Stimulated activated CD8-positive, alpha-beta memory T cell treated with anti-CD3 and anti-CD28 coated beads, Interleukin-2, amount 100 ng/mL, for 48 hours (primary cell): ENCODE results near the gene LRFN4.

Source experiments
- DNase-seq, 2 donors: peaks; one replicate each; pipeline ENCODE4 v3.0.0-alpha.2; 2020; ENCODE audit warnings: low read depth in 2 of 2

The LRFN4 gene

DNA sequence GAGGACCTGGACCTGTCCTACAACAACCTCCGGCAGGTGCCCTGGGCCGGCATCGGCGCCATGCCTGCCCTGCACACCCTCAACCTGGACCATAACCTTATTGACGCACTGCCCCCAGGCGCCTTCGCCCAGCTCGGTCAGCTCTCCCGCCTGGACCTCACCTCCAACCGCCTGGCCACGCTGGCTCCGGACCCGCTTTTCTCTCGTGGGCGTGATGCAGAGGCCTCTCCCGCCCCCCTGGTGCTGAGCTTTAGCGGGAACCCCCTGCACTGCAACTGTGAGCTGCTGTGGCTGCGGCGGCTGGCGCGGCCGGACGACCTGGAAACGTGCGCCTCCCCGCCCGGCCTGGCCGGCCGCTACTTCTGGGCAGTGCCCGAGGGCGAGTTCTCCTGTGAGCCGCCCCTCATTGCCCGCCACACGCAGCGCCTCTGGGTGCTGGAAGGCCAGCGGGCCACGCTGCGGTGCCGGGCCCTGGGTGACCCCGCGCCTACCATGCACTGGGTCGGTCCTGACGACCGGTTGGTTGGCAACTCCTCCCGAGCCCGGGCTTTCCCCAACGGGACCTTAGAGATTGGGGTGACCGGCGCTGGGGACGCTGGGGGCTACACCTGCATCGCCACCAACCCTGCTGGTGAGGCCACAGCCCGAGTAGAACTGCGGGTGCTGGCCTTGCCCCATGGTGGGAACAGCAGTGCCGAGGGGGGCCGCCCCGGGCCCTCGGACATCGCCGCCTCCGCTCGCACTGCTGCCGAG is 1.5 kb downstream of the LRFN4 start:
- no peak for DNase-seq

DNA sequence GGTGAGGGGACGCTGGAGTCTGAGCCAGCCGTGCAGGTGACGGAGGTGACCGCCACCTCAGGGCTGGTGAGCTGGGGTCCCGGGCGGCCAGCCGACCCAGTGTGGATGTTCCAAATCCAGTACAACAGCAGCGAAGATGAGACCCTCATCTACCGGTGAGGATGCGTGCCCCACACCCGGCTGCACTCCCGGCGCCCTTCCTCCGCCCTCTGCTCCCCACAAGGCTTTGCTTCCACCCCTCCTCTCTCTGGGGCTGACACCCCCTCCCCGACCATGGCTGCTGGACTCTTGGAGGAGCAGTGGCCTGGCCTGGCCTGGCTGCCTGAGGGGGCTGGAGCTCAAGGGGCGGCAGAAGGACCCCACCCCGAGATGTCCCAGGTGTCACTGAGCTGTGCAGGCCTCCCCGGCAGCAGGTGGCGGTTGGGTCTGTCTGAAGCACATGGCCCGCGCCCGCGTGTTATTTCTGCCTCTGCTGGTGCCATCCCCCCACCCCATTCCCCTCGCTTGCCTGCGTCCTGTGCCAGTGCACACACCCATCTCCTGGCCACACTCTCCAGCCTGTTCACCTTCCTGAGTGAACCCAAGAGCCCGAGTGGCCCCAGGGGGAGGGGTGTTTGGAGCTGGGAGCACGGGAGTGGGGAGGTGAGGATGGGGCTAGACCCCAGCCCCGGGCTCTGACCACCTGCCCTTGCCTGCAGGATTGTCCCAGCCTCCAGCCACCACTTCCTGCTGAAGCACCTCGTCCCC is 2.2 kb downstream of the LRFN4 start:
- DNase-seq: no peak

DNA sequence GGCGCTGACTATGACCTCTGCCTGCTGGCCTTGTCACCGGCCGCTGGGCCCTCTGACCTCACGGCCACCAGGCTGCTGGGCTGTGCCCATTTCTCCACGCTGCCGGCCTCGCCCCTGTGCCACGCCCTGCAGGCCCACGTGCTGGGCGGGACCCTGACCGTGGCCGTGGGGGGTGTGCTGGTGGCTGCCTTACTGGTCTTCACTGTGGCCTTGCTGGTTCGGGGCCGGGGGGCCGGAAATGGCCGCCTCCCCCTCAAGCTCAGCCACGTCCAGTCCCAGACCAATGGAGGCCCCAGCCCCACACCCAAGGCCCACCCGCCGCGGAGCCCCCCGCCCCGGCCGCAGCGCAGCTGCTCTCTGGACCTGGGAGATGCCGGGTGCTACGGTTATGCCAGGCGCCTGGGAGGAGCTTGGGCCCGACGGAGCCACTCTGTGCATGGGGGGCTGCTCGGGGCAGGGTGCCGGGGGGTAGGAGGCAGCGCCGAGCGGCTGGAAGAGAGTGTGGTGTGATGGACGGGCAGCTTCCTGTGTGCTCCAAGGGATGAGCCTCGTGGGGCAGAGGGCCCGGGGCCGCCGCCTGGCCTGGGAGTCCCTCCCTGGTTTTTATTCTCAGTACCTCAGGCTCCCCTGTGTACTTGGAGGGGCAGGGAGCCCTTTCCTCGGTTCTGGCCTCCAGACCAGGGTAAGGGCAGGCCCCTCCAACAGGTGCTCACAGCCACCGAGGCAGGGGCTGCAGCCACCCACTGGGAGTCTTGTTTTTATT is 3.0 kb downstream of the LRFN4 start:
- no peak for DNase-seq

DNA sequence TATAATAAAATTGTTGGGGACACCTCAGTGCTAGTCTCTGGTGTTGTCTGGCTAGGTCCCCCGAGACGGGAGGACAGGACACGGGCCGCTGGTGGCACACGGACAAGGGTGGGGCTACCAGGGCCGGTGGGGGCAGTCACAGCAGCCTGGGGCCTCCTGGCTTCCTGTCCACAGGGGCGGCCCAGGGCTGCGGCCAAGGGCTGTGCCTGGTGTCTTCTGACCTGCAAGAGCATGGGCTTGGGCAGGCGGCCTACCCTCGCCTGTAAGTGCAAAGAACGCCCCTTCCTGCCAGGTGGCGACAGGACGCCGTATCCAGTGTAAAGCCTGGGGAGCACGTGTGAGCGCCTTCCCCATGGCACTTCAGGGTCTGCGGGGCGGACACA is 3.6 kb downstream of the LRFN4 start:
- no peak for DNase-seq

DNA sequence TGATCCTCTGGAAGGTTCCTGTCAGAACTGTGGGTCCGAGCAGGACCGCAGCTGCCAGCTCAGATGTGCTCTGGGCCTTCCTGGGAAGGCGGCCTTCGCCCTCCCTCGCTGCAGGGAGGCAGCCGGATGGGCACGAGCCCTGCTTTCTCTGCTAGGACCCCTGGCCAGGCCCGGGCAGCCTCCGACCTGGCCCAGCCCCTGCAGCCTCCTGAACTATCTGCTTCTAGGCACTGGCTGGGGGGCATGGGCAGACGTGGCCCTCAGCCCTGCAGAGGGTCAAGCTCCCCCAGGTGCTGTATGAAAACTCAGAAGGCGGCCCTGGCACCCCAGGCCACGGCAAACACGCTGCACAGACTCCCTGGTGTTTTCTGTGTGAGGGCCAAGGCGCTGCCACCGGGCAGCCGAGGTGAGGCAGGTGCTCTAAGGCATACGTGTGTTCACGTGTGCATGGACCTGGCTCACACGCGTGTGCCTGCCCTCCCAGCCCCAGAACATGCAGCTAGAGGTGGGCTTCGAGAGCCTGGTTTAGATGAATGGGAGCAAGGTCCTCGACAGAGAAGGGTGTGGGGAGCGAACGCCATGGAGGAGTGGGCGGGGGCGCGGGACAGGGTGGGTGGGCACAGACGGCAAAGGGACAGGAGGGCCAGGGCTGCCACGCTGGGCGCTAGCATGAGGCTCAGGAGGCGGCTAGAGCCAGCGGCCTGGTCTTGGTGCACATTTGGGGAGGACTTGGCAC is 4.3 kb downstream of the LRFN4 start:
- DNase-seq: no peak

DNA sequence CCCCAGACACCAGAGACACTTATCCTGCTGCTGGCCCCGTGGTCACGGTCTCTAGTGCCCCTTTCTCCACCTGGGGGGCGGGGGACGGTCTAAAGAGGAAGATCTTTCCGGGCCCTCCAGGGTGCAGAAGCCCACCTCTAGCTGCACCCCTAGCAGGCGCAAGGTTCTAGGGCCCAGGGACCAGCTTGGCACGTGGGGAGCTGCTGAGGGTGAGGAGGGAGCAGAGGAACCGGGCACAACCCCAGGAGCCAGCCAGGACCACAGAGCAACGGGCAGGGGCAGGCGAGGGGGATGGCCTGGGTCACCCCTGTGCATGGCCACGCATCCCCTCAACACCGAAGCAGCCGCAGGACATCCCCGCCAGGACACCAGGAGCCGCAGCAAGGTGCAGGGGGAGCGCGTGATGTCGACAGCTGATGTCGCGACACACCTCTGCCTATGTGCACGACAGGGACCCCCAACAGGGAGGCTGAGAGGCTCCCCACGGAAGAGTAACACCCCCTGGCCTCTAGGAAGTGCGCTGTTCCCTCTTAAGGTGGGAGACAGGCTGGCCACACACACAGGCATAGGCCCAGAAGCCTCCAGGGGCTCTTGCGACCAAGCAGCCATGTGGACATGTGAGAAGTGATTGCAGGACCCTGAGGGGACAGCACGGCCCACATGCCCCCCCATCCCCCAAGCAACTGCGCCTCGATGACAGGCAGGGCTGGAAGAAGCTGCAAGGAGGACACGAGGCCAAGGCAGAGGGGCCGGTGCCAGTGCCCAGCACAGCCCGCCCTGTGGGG is 5.1 kb downstream of the LRFN4 start:
- no peak for DNase-seq

DNA sequence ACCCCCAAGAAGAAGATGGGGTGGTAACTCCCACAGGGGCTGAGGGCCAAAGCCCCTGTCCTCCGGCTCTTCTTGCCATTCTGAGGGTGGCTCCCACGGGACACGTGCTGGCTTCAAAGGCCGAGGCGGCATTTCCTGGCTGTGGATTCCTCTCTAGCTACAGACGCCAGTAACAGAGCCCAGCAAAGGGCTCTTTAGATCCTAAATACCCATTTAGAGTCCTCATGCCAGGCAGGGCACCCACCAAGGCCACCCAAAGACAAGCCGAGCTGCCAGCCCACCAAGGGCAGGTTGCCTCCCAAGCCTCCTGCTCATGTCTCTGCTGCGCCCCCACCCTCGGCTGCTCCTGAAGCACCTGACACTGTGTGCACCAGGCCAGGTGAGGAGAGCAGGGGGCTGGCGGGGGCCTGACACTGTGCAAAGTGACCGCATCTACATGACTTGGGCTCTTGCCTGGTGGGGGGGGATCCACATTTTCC is 5.7 kb downstream of the LRFN4 start:
- DNase-seq: no peak

DNA sequence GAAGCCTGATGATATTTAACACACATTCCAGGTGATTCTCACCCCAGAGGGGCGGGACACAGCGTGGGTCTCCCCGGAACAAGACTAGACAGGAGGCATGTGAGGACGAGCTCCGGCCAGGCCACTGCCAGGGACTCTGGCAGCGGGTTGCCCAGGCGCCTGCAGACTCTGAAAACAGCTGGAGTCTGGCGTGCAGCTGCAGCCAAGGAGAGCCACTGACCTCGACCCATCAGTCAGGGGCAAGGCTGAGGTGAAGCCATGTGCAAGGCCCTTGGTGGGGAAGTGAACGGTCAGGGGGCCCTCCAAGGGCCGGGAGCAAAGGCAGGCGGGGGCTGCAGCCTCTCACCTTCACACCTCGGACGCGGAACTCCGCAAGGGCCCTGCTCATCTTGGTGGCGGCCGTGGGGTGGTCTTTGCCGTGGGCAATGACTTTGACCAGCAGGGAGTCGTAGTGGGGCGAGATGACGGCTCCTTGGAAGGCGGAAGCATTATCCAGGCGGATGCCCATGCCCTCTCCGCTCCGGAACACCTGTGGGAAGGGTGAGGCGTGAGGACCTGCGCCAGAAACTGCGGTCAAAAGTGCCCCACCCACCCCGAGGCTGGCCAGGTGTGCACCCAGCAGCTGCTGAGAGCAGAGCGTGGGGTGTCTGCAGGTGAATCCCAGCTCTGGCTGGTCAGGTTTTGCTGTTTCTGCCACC is 6.7 kb downstream of the LRFN4 start:
- no peak for DNase-seq

DNA sequence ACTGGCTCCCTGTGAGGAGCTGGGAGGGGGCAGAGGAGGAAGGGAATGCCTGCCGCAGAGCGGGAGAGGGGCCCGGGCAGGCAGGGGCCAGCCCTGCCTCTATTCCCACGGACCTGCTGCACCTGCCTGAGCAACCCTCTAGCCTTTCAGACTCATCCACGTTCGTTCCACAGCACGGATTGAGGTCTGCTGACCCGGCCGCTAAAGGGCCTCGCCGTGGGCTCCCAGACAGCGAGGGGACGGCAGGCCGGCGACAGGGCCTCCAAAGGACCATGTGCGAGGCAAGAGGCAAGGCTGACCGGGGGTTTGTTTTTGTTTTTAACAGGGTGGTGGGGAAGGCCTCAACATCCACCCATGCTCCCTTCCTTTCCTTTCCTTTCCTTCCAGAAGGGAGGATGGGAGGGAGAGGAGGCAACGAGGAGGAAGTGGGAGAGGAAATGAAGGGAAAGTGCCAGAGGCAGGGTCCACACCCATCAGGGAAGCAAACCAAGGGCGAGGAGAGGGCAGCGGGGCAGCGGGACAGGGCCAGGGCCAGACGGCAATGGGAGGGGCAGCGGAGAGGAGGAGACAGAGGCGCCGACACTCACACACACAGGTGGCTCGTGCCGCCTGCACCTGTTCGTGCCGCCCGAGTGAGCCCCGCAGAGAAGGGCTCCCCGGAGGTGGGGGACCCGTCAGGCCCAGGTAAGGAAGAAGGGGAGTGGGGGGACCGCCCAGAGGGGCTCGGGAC is 7.5 kb downstream of the LRFN4 start:
- DNase-seq: no peak

DNA sequence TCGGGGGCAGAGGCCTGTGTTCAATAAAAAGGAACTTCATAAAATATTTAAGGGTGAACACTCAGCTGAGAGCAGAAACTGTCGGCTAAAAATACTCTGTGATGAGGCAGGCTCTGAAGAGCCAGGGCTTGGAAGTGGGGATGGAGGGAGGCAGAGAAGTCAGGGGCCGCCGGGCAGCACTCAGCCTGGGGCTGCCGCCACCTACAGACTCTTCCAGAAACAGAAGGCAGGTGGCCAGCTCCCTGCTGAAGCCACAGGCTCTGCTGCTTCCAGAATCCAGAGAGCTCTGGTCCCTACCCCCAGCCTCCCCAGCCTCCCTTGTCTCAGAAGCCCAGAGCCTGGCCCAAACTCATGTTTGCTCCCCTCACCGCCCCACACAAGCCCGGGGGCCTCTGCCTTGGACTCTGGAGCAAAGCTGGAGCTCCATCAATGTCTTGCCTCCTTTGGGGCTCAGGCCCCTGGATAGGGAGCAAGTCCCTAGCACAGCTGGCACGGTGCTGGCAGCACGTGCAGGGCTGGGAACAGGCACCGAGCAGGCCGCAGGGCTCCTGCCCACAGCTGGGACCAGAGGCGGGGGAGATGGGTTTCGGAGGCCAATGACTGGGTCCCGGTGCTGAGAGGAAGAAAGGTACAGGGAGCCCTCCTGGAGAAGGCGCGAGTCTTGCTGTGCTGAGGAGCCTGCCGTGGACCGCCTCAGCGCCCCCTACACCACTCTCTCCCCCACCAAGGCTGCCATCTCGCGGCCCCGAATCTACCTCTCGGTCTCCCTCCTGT is 8.2 kb downstream of the LRFN4 start:
- DNase-seq: no peak

DNA sequence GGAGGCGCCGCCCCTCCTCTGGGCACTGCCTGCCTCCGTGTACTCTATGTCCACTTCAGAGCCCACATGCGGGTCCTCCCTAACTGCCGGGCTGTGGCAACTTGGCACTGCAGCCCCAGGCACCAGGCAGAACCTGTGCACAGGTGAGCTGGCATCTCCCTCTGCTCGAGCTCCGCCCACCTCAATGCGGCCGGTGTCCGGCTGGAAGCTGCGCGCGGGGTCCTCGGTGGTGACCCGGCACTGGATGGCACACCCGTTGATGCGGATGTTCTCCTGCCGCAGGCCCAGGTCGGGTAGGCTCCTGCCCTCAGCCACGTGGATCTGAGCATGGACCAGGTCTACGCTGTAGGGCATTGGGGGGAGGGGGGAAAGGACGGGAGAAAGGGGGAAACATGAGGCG is 9.1 kb downstream of the LRFN4 start:
- DNase-seq: no peak

DNA sequence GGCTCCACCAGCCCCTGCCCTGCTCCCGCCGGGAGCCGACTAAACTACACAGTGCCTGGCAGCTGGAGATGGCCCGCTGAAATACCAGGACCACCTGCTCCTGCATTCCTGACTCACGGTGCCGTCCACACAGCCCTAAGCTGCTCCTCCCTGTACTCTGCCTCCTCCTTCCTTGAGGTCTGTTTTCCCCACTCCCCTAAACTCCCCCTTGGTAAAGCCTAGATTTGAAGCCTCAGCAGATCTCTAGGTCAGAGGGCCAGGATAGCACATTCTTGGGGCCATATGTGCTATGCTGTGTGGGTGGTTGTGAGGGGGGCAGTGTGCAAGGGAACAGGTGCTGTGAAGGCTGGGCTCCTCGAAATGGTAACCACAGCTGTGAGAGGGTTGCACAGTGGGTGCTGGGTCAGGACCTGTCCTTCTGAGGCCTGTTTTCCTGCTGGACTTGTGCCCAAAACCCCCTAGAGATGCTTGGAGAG is 9.7 kb downstream of the LRFN4 start:
- no peak for DNase-seq

DNA sequence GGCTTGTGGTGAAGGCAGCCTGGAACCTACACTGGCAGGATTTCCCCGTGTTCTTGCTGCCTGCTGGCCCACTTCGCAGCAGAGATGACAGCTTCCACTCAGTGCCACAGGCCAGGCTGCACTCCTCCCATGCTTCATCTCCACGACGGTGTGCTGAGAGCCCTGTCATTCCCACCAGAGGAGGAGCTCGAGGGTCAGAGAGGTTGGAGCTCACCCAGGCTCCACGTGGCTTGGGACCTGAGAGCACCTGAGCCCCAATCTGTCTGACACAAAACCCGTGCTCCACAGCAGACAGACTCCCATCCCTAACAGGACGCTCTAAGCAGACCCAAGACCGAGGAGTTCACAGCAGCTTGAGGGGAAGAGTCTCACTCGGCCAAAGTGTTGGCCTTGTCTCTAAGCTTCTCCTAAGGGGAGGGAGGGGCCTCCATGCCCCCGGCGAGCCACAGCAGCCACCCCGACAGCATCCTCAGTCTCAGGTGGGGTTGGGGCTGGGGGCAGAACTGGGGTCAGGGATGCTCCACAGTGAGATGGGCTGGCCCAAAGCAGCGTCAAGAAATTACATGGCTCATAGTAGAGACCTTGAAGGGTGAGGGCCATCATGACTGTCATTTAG is 10.7 kb downstream of the LRFN4 start:
- DNase-seq: no peak

DNA sequence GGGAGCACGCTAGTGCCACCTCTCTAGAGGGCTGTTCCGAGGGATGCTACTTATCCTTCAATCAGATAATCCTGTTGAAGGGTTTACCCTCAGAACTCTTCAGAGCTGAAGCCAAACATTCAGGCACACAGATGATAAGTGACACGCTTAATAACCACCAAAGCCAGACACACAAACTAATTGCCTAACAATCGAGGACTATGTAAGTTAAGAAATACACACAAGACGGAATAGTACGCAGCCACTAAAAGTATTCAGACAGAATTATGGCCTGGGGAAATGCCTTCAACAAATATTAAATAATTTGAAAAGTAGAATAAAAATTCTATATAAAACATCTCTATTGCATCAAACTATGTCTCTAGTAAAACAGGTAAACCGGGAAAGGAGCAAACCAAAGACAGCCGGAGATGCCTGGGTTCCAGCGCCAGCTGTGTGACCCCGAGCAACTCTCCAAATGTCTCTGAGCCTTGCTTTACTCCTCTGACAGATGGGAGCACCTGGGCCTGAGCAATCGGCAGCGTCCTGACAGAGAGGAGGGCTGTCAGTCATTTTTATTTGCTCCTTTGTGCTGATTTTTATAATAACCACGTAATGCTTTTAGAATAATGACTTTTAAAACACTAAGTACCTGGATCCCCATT is 11.3 kb downstream of the LRFN4 start:
- no peak for DNase-seq

DNA sequence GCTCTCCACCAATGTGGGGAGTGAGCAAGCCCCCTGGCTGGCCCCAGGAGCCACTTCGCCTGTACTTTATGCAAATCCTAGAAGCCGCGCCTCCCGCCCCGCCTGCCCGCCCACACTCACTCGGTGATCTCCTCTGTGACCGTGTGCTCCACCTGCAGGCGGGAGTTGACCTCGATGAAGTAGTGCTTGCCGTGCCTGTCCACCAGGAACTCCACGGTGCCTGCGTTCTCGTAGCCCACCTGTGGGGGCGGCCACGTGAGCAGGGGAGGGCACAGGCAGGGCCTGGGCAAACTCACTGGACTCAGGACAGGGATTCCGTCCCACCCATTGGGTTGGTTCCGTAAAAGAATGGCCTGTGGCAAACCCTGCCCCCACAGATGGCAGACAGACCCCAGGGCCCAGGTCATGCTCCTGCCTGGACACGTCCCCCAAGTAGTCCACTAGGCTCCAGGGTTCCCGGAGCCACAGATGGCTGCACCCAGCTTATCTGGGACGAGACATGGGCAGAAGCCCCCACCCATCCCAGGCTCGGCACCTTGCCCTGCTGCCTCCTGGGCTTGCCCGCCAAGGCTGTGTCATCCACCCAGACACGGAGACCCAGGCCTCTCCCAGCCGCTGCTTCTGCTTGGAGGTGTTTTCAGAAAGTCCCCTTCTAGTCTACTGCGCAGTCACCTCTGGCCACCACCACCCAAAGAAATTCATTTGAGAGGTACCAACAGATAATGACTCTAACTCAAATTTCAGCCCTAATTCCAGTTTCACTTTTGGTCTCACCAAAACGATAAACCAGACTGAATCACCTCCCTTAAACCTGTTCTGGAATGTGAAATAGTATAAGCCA is 12.1 kb downstream of the LRFN4 start:
- peak; percentile 78 to 81 for DNase-seq

DNA sequence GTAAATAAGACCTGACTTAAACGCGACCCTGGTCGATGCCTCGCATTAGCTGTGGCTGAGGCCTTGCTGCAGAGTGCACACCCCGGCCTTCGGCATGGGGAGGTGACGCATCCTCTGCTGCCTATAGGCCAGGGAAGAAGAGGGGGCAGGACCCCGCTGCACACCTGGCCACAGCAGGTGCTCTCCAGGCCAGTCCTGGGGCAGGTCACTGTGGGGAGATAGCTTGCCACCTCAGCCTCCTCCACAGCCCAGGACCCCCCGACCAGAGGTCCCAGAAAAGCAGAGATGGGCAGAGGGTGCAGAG is 12.7 kb downstream of the LRFN4 start:
- DNase-seq: no peak

DNA sequence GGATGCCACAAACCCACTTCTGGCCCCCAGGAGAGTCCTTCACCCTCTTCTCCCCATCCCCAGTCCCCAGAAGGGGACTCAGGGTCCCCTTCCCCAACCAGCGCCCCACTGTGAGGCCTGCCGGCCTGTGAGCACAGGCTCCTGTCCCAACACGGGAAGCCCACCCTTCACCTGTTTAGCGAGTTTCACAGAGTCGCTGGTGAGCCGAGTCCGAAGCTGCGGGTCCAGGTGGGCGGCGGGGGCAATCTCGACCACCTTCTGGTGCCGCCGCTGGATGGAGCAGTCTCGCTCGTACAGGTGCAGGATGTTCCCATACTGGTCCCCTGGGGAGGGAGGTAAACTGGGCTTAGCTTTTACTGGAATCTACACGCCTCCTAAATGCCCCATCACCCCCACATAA is 13.3 kb downstream of the LRFN4 start:
- no peak for DNase-seq
